HEK293 (cell line): ENCODE results near the gene MYH11.

Experiments
- CTCF ChIP-seq: fragments of 450-650 bp; formaldehyde crosslinking; IDR thresholded peaks from 2 replicates; pipeline ENCODE4 v1.5.1; 2016; ENCODE audit warnings: missing biosample characterization, missing genetic modification characterization
- MYNN ChIP-seq: fragments of 450-650 bp; formaldehyde crosslinking; IDR thresholded peaks from 2 replicates; pipeline ENCODE4 v1.5.1; 2016; ENCODE audit warnings: missing biosample characterization, missing genetic modification characterization, borderline replicate concordance
- TCF7L2 ChIP-seq: IDR thresholded peaks from 2 replicates; pipeline ENCODE4 v1.6.1; 2011; ENCODE audit warnings: low read depth, mild to moderate bottlenecking, inconsistent platforms, low read length, moderate library complexity, borderline replicate concordance
- ZBTB44 ChIP-seq: fragments of 450-650 bp; IDR thresholded peaks from 2 replicates; pipeline ENCODE4 v1.5.1; 2018; ENCODE audit warnings: missing biosample characterization, mild to moderate bottlenecking, missing genetic modification characterization
- ZNF274 ChIP-seq, 2 experiments: fragments of 200-500 bp in 1 of 2; fragments of 450-650 bp in 1 of 2; sonication (Bioruptor generic) in 1 of 2; formaldehyde crosslinking in 1 of 2; IDR thresholded peaks; 2 replicates each; pipeline versions ENCODE4 v1.5.1 to v1.6.1; 2014 to 2016; ENCODE audit warnings: borderline replicate concordance in 1 of 2, inconsistent platforms in 1 of 2, low read length in 1 of 2, missing biosample characterization in 1 of 2, missing genetic modification characterization in 1 of 2
- ZNF292 ChIP-seq: fragments of 450-650 bp; formaldehyde crosslinking; IDR thresholded peaks from 2 replicates; pipeline ENCODE4 v1.5.1; 2016; ENCODE audit warnings: low read depth, missing biosample characterization, missing genetic modification characterization, borderline replicate concordance
- ZNF37A ChIP-seq: fragments of 450-650 bp; IDR thresholded peaks from 2 replicates; pipeline ENCODE4 v1.5.1; 2018; ENCODE audit warnings: missing biosample characterization, missing genetic modification characterization
- ZNF629 ChIP-seq: fragments of 450-650 bp; formaldehyde crosslinking; IDR thresholded peaks from 2 replicates; pipeline ENCODE4 v1.5.1; 2017; ENCODE audit warnings: missing biosample characterization, missing genetic modification characterization
- ZNF670 ChIP-seq: fragments of 450-650 bp; formaldehyde crosslinking; IDR thresholded peaks from 2 replicates; pipeline ENCODE4 v1.5.1; 2016; ENCODE audit warnings: missing biosample characterization, missing genetic modification characterization, low read depth
- ZNF843 ChIP-seq: fragments of 450-650 bp; formaldehyde crosslinking; IDR thresholded peaks from 2 replicates; pipeline ENCODE4 v1.5.1; 2016; ENCODE audit warnings: missing biosample characterization, missing genetic modification characterization

- TF ChIP-seq ZNF670 (tag by site-specific recombination) (no peak), CTCF (tag by site-specific recombination) (no peak), ZNF274 (IDR thresholded peaks at IDR 0.05; ENCODE audit: low read length) (no peak), ZNF274 (tag by site-specific recombination; IDR thresholded peaks at IDR 0.05; ENCODE audit: borderline replicate concordance) (no peak), ZBTB44 (tag by site-specific recombination) (no peak), MYNN (tag by site-specific recombination) (no peak), TCF7L2 (no peak), ZNF629 (tag by site-specific recombination) (no peak), ZNF37A (no peak), ZNF843 (tag by site-specific recombination) (no peak), ZNF292 (tag by site-specific recombination) (no peak)
Measured at GRCh38 chr16:15776572-15776971, 80.3 kb downstream of the MYH11 start.
